ENCODE measurements around the gene MERTK.

GRCh38 chr2:111957872-111958354, 59.5 kb downstream of the MERTK start:
- no peak for TF ChIP-seq POLR2A (IDR thresholded peaks at IDR 0.05; ENCODE audit: control extremely low read depth in 1 of 2, low read depth in 2 of 2, low read length in 2 of 2)
- no peak for TF ChIP-seq TBP (IDR thresholded peaks at IDR 0.05; ENCODE audit: low read depth, low read length)

Measured in H1 (cell line).